Stimulated activated CD4-positive, alpha-beta T cell treated with anti-CD3 and anti-CD28 coated beads, Interleukin-1b, Interleukin-23, amount 100 ng/mL, for 1 hour (primary cell): ENCODE results near the gene CNGB1.
A peak's percentile ranks its signal among the peaks of the same experiment; 100 is the strongest.
"Not testable (repeated sequence)": the region's sequence is repeated elsewhere in the genome, so short reads cannot be mapped to it uniquely, and the experiment has no call there.

Experiments
- DNase-seq, 2 donors: peaks; one replicate each; pipeline ENCODE4 v3.0.0-alpha.2; 2020; ENCODE audit warnings: low read depth in 2 of 2

CNGB1 gene

DNA sequence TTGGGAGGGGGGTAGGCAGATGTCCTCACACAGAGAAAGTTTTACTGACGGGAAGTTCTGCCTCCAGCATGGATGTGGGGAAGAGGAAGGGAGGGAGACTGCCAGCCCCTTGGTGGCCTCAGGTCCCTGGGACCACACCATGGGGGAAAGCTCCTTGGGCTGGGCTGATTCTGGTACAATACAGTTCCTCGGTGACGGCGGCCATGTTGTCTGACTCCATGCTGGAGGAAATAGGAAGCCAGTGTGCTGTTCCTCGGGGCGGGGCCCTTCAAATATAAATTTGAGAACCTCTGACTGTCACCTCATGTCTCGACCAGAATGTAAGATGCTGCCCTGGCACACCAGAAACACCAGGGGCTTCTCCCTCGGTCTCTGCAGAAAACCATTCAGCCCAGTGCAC lies 66.8 kb downstream of the CNGB1 start:
- no peak for DNase-seq

DNA sequence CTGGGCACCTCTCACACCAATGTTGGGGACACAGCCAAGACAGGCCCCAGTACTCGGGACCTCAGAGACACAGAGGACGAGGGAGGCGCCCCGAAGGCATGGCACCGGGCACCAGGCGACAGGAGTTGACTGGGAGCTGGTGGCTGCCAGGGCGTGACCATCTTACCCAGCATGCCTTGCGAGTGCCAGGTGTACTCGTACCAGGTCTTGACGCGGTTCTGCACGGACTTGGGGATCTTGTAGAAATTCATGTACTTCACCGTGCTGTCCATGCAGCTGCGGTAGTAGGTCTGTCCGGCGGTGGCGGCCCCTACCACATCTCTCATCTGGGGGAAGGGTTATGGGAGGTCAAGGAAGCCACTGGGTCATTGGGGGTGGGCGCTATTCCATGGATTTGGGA lies 67.3 kb downstream of the CNGB1 start:
- DNase-seq: no peak

DNA sequence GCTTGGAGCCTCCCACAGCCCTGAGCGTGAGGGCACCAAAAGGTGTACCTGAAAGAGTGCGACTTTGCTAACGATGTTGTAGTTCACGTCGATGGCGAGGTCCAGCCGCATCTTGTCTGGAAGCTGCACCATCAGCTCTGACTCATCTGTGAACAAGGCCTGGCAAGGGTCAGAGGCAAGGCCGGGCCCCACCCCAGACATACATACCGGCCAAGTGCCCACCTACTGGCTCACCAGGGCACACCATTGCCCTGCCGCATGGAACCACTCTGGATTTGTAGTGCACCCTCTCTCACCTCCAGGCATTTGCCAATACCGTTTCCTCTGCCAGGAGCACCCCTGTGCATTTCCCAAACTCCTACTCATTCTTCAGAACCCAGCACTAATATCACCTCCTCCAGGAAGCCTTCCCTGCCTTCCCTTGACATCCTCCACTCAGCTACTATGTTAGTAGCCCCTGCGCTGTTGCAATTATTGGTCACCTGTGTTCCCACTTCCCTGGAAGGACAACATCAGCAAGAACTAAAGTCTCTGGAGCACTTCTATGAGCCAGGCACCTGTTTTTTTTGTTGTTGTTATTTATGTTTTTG lies 69.4 kb downstream of the CNGB1 start:
- no peak for DNase-seq

DNA sequence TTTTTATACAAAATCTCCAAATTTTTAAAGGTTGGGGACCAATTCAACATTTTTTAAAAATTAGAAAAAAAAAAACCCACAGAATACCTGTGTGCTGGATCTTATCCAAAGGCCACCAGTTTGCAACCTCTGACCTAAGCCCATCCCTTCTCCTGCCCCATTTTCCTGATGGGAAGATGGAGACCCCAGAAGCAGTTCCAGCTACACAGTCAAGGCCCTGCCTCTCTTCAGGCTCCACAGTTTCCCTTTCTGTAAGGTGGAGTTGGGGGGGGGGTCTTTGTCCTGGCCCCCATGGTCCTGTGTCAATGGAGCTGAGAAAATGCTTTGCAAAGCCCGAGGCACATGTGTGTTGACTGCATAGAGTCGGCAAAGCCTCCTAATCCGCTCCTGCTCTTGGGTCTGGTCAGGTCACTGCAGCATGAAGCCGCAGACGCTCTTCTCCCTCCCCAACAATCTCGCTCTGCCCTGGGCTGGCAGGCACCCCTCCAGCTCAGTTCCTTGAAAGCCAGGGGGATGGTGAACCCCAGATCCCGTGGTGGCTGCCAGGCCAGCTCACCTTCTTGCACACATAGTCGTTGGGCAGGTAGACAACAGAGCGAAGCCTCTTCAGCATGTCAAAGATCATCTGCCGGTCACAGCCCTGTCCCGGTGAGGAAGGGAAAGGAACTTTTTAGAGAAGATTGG lies 70.0 kb downstream of the CNGB1 start:
- no peak for DNase-seq

DNA sequence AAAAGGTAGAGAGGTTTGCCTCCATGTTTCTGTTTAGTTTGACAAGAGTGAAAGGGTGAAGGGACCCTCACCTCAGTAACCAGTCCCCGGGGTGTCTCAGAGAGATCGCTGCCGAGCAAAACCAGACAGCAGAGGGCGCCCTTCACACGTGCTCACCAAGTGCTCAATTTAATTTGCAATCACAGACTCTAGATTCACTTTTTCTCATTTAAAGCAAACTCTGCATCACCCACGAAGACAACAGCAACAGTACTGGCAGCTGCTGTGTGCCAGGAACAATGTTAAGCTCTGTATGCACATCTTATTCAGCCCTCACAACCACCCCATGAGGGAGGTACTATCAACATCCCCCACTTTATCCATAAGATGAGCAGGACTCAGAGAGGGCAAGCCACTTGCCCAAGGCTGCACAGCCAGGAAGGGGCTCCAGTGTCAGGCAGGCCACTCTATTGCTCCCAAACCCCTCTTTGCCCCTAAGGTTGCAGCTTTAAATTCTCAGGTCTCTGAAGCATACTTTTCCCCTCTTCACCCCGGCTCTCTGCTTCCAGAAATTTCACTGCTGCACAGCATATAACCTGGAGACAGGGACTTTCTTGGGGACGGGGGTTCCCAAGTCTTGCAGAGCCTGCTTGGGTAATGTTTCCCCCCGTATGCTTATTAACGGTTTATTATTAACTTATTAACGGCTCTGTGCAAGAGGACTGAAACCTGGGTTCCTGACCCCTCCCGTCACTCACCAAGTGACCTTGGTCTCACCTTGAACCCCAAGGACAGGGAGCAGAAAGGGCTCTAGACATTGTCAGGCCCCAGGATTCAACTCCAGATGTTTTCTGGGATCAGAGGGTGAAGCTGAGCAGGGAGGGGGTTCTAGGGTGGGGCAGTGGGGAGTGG lies 70.9 kb downstream of the CNGB1 start:
- peak; percentile 47 to 65 for DNase-seq

DNA sequence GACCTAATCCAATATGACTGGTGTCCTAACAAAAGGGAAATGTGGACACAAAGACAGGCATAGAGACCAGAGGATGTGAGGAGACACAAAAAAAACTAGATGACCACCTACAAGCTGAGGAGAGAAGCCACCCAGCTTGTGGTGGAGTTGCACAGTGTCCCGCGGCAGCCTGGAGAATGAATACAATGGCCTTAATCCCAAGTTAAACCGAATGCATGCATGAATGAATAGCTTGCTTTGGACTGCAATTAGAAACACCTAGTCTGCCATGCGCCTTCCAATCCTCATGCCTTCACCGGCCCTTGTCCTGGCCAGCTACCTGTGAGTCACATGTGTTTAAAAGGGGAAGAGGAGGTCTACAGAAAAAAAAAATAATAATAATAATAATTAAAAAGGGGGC lies 72.0 kb downstream of the CNGB1 start:
- no peak for DNase-seq

DNA sequence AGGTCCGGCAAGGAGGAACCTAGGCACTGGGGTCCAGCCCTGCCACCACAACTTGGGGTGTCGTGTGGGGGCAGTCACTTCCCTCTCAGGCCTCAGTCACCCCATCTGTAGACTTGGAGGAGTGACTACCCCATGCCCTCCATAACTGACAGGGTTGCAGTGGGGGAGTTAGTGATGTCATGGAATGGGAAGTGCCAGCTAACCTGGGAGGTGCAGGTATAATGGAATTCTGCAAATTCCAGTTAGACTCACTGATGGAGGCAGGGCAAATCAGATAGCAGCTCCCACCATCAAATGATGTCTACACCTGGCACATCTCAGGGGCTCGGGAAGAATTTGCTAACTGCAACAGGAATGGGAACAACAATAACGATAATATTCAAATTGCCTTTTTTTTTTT lies 72.9 kb downstream of the CNGB1 start:
- no peak for DNase-seq

DNA sequence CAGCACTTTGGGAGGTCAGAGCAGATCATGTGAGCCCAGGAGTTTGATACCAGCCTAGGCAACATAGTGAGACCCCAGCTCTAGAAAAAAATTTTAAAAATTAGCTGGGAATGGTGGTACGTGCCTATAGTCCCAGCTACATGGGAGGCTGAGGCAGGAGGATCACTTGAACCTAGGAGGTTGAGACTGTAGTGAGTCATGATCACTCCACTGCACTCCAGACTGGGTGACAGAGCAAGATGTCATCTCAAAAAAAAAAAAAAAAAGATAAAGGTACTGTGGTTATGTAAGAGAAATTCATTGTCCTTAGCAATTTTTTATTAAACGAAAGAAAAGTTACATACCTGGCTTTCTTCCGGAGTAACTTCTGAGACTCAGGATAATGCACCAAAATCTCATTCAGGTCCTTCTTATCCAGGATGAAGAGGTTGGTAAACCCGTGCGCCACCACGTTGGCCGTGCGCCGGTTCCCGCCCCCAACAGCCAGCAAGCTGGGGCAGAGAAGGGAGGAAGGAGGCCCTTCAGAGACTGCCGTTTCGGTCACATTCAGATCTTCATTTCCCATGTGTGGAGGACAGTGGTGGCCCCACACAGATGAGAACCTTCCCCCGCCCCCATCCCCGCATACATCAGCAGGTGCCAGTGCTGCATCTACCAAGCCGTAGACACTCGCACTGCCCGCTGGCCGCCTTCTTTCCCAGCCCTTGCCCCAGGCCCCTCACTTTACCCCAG lies 73.7 kb downstream of the CNGB1 start:
- DNase-seq: no peak

DNA sequence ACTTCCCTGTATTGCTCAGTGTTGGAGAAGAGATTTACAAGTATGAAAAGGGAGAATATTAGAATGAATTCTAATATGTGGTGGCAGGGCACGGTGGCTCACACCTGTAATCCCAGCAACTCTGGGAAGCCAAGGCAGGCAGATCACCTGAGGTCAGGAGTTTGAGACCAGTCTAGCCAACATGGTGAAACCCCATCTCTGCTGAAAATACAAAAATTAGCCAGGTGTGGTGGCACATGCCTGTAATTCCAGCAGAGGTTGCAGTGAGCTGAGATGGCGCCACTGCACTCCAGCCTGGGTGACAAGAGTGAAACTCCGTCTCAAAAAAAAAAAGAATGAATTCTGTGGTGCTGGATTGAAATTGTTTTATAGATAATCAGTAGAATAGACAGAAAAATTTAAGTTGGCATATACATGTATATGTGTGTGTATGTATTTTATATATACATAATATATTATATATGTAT lies 75.8 kb downstream of the CNGB1 start:
- not testable (repeated sequence) for DNase-seq

DNA sequence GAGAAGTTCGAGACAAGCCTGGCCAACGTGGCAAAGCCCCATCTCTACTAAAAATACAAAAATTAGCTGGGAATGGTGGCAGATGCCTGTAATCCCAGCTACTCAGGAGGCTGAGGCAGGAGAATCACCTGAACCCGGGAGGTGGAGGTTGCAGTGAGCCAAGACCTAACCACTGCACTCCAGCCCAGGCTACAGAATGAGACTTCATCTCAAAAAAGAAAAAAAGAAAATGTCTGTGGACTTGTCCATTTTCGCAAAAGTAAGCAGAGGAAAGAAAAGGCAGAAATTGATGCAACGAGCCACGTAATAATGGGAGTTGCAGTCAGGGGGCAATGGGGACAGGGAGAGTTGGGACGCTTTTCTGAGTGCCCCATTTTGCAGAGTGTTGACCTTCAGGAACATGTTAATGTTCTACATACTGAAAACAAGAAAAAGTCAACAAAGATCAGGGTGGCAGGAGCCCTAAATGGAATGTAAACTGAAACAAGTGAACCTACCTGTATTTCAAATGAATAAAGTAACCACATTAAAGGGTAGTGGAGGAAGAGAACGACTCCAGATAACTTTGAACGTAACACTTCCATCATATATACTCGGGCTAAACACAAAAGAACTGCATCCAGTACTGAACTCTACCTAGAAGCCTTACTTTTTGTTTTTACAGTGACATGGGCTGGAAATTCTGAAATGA lies 76.4 kb downstream of the CNGB1 start:
- no peak for DNase-seq

DNA sequence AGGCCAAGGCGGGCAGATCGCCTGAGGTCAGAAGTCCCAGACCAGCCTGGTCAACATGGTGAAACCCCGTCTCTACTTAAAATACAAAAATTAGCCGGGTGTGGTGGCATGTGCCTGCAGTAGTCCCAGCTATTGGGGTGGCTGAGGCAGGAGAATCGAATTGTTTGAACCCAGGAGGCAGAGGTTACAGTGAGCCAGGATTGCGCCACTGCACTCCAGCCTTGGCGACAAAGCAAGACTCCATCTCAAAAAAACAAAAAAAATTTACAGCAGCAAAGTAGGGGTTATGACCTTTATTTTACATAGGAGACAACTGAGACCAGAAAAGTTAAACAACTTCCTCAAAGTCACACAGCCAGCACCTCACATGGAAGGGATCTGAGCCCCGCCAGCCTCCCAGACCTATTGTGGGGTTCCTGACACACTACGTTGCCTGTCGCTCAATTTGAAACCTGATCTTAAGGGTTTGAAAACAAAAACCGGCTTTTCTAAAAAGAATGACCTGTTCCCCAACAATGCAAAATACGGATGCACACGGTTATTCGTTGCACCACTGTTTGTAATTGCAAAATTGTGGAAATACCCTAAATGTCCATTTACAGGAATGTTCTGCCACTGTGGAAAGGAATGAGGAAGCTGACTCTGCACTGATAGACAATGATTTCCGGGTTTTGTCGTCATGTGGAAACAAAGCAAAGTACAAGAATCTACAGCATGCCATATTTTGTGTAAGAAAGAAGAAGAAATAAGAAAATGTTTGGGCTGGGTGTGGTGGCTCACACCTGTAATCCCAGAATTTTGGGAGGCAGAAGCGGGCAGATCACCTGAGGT lies 77.2 kb downstream of the CNGB1 start:
- no peak for DNase-seq

DNA sequence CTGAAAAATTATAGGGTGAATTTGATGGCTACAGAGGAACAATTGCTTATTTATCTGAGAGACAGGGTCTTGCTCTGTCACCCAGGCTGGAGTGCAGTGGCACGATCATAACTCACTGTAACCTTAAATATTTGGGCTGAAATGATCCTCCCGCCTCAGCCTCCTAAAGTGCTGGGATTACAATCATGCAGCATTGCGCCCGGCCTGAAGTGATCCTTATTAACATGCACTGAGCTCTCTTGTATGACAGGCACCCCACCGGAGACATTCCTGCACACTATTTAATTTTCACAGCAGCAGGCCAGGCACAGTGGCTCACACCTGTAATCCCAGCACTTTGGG lies 77.7 kb downstream of the CNGB1 start:
- DNase-seq: no peak

DNA sequence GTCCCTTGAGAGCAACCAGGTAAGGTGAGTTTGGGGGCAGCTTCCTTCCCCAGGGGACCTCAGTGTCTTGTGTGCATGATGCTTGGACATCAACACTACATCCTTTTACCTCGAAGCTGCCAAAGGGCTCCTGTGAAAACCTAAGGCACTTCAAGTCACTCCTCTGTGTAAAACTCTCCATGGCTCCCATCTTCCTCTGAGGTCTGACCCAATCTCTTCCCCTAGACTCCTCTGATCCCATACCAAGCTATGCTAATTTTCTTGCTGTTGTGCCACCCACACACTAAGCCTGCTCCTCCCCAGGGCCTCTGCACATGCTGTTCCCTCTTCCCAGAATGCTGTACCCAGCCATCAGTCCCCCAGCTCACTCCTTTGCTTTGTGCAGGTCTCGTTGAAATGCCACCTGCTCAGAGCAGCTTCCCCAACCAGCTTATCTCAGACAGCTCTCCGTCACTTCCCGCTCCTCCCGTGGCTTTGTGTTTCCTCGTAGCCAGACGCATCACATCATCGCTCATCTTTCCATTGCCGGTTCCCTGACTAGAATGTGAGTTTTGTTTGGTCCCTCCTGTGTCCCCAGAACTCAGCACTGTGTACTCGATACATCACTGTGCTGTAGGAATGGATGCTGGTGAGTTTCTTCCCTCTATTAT lies 78.4 kb downstream of the CNGB1 start:
- no peak for DNase-seq

DNA sequence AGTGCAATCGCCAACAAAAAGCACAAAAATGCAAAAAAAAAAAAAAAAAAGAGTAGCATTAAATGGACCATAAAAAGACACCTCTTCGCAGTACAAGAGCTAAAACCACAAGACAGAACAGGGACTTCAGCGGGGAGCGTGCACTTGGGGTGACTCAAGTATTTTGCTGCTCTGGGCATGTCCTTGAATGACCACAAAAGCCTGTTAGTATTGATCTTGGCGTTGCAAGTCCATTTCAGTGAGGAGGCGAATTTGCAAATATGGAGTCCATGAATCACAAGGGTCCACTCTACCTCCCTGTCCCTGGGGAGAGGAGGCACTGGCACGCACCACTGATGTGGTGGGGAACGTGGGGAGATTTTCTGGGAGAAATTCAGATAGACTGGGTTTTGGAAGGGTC lies 78.9 kb downstream of the CNGB1 start:
- no peak for DNase-seq

DNA sequence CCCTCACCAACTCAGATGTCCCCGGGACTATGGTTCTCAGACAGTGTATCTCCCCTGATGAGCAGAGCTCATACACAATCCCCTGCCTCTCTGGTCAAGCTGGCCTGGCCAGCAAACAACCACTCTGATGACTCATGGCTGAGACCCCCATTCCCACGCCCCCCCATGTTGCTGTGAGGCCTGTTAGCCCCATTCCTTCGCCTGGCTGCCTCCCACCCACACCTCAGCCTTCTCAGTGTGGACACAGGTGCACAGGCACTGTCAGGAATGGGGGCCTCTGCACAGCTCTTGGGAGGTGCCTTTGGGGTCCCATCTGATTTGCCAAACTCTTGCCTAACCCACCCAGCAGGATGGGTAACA lies 80.2 kb downstream of the CNGB1 start:
- no peak for DNase-seq

DNA sequence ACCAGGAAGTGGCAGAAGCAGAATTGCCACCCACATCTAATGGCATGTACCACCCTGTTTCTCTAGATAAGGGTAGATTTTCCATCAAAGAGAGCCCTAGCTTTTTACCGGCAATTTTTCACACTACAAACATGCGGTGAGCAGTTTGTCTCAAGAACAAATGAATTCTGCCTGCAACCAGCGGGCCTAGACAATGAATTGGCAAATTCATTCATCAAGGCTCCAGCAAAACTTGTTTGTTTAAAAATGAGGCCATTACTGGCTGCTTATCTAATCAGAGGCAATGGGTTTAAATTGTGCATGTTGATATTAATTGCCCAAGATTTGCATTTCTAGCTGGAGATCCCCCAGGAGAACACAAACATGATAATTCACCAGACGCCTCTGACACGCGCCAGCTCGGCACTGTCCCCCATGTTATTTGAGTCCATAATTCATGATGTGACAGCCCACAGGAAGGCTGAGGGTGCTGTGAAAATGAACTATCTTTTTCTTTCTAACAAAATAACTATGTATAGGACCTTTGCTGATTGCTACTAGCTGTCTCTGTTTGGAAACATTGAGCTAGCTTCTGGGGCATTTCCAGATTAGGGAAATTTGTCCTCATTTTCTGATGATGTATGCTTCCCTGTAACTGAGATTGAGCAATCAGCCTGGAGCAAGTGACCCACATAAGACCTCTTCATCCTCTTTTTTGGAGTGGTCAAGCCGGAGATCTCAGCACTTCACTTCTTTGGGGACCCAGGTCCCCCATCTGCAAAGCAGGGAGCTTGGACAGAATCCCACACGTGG lies 80.8 kb downstream of the CNGB1 start:
- DNase-seq: no peak

DNA sequence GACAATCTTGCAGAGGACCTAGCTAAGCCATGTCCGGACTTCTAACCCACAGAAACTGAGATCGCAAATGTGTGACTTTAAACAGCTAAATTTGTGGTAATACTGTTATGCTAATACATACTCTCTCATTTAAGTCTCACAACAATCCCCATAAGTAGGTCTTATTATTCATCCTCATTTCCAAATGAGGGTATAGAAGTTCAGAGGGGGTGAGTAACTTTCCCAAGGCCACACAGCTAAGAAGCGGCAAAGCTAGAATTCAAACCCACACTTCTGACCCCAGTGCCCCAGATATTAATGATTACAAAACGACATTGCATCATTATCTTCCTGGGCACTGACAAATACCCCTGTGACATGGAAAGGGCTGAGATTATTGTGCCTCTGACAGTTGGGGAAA lies 81.4 kb downstream of the CNGB1 start:
- DNase-seq: no peak

DNA sequence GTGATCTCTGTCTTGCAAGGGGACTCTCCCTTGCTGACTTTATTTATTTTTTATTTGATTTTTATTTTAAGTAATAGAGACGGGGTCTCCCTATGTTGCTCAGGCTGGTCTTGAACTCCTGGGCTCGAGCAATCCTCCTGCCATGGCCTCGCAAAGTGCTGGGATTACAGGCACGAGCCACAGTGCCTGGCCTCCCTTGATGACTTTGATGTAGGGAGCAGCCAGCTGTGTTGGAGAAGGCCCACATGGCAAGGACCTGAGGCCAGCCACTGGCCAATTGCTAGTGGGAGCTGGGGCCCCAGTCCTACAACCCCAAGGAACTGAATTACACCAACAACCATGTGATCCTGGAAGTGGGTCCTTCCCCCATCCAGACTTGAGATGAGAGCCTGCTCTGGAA lies 81.8 kb downstream of the CNGB1 start:
- DNase-seq: no peak

DNA sequence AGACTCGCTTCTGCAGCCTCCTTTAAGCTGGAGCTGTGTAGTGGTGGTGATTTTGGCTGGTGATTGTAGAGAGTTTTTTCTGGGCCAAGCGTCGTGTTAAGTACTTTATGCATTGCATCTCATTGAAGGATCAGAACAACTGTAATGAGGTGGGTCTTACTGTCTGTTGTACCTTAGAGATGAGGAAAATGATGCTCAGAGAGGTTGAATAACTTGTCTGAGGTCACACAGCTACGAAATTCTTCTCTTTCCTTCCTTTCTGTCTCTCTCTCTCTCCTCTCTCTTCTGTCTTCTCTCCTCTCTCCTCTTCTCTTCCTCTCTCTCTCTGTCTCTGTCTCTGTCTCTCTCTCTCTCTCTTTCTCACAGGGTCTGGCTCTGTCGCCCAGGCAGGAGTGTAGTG lies 82.8 kb downstream of the CNGB1 start:
- DNase-seq: no peak

DNA sequence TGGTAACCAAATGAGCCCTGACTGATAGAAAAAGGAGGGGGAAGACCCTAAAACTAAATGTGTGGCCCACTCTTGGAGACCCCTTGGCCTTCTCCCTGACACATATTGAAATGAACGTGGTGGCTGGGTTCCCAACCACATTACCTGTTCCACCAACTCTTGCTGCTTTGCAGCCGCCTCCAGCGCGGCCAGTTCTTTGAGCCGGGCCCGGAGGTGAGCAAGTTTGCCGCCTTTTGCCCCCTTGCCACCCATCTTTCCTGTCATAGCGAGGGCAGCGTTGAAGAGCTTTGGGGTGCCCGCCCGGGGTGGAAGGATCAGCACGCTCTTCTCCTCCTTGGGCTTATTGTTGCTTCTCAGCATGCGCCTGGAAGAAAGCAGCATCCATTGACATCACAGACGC lies 83.2 kb downstream of the CNGB1 start:
- DNase-seq: no peak
